Type B pancreatic cell (in vitro differentiated cells): ENCODE data around the gene ZNF738. TPM values are rescaled to one million over a fixed set of nuclear protein-coding genes. Genes with fewer than 3 reads are reported as not detected.

ENCODE experiments used
- DNase-seq: peaks from one replicate; pipeline ENCODE4 v3.0.0; 2021; ENCODE audit warnings: mixed read lengths; ENCODE audit not compliant: unreplicated experiment; ENCODE audit errors: extremely low spot score
- H3K27ac Mint-ChIP-seq: 2 replicates; pipeline ENCODE4 v1.8.0; 2021; ENCODE audit warnings: mild to moderate bottlenecking, mixed read lengths
- H3K27me3 Mint-ChIP-seq: 2 replicates; pipeline ENCODE4 v1.8.0; 2021; ENCODE audit warnings: mixed read lengths
- H3K36me3 Mint-ChIP-seq: 2 replicates; pipeline ENCODE4 v1.8.0; 2021; ENCODE audit warnings: mixed read lengths
- H3K4me1 Mint-ChIP-seq: one replicate; pipeline ENCODE4 v1.8.0; 2021; ENCODE audit warnings: mixed read lengths; ENCODE audit not compliant: unreplicated experiment
- H3K4me3 Mint-ChIP-seq: 2 replicates; pipeline ENCODE4 v1.8.0; 2021; ENCODE audit warnings: mild to moderate bottlenecking, mixed read lengths
- H3K9me3 Mint-ChIP-seq: 2 replicates; pipeline ENCODE4 v1.8.0; 2021; ENCODE audit warnings: mixed read lengths
- total RNA-seq: library from RNA; stranded (reverse); gene quantifications from 2 replicates; pipeline ENCODE4 v1.2.1, GENCODE V29; 2021; ENCODE audit warnings: low replicate concordance
- TF ChIP-seq, protein P1 (sequence below): fragments of 200-600 bp; sonication (generic); conservative IDR thresholded peaks from 2 replicates; pipeline ENCODE4 v1.5.0; 2021; ENCODE audit warnings: antibody characterized with exemption, mild to moderate bottlenecking

The ZNF738 gene
- total RNA-seq, 1 donor from 2014 or later = 47.7 TPM

GRCh38 chr19:21423057-21424041 lies 64.5 kb downstream of the ZNF738 start:
- no peak overlapping the region for H3K4me3 Mint-ChIP-seq
- TF ChIP-seq, protein P1, sequence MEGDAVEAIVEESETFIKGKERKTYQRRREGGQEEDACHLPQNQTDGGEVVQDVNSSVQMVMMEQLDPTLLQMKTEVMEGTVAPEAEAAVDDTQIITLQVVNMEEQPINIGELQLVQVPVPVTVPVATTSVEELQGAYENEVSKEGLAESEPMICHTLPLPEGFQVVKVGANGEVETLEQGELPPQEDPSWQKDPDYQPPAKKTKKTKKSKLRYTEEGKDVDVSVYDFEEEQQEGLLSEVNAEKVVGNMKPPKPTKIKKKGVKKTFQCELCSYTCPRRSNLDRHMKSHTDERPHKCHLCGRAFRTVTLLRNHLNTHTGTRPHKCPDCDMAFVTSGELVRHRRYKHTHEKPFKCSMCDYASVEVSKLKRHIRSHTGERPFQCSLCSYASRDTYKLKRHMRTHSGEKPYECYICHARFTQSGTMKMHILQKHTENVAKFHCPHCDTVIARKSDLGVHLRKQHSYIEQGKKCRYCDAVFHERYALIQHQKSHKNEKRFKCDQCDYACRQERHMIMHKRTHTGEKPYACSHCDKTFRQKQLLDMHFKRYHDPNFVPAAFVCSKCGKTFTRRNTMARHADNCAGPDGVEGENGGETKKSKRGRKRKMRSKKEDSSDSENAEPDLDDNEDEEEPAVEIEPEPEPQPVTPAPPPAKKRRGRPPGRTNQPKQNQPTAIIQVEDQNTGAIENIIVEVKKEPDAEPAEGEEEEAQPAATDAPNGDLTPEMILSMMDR = no peak
- H3K27ac Mint-ChIP-seq = no peak overlapping the region

More at GRCh38 chr19:21423057-21424041, 64.5 kb downstream of the ZNF738 start:
- no peaks in the 10 kb centered on the region for H3K4me1 Mint-ChIP-seq
- no peaks in the 10 kb centered on the region for H3K27me3 Mint-ChIP-seq
- peaks cover 48% of the 10 kb centered on the region for H3K36me3 Mint-ChIP-seq
- DNase-seq = no peak
- peaks cover 35% of the 10 kb centered on the region for H3K9me3 Mint-ChIP-seq

Other genes with a start within 250 kb of the ZNF738 start
- 38.0 and 40.6 TPM in 2 replicates for gene ZNF431, start 217.0 kb upstream of the ZNF738 start, total RNA-seq
- 14.8 and 17.0 TPM in 2 replicates for gene ZNF708, start 29.6 kb upstream of the ZNF738 start, total RNA-seq
- 27.9 and 33.0 TPM in 2 replicates for gene ZNF493, start 38.1 kb downstream of the ZNF738 start, total RNA-seq
- gene ZNF429, start 146.6 kb downstream of the ZNF738 start, total RNA-seq = 18.2 and 20.6 TPM in 2 replicates